Astrocyte (in vitro differentiated cells and primary cell): ENCODE results near the gene TBCC.

ENCODE experiments used
- EZH2 ChIP-seq: IDR thresholded peaks from 2 replicates; pipeline ENCODE4 v1.6.1; 2012; ENCODE audit warnings: mild to moderate bottlenecking, low read length, inconsistent platforms; ENCODE audit not compliant: insufficient read depth
- TF ChIP-seq, protein P1 (sequence below): IDR thresholded peaks from 2 replicates; pipeline ENCODE4 v1.5.1; 2011; ENCODE audit warnings: low read depth, mild to moderate bottlenecking, inconsistent platforms, low read length, moderate library complexity; ENCODE audit not compliant: insufficient read depth

DNA sequence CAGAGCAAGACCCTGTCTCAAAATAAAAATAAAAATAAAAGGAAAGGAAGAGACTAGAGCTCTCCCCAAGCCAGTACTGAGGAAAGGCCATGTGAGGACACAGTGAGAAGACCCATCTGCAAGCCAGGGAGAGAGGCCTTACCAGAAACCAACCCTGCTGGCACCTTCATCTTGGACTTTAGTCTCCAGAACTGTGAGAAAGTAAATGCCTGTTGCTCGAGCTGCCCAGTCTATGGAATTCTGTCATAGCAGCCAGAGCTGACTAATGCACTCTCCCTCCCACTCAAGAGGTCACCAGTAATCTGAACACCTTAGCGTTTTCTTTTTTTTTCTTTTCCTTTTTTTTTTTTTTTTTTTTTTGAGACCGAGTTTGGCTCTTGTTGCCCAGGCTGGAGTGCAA, 16.2 kb downstream of the TBCC start:
- TF ChIP-seq, protein P1, sequence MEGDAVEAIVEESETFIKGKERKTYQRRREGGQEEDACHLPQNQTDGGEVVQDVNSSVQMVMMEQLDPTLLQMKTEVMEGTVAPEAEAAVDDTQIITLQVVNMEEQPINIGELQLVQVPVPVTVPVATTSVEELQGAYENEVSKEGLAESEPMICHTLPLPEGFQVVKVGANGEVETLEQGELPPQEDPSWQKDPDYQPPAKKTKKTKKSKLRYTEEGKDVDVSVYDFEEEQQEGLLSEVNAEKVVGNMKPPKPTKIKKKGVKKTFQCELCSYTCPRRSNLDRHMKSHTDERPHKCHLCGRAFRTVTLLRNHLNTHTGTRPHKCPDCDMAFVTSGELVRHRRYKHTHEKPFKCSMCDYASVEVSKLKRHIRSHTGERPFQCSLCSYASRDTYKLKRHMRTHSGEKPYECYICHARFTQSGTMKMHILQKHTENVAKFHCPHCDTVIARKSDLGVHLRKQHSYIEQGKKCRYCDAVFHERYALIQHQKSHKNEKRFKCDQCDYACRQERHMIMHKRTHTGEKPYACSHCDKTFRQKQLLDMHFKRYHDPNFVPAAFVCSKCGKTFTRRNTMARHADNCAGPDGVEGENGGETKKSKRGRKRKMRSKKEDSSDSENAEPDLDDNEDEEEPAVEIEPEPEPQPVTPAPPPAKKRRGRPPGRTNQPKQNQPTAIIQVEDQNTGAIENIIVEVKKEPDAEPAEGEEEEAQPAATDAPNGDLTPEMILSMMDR = no peak
- TF ChIP-seq EZH2 = no peak
